Measurements from ENCODE around the gene MCM9.

- TF ChIP-seq, protein P1, sequence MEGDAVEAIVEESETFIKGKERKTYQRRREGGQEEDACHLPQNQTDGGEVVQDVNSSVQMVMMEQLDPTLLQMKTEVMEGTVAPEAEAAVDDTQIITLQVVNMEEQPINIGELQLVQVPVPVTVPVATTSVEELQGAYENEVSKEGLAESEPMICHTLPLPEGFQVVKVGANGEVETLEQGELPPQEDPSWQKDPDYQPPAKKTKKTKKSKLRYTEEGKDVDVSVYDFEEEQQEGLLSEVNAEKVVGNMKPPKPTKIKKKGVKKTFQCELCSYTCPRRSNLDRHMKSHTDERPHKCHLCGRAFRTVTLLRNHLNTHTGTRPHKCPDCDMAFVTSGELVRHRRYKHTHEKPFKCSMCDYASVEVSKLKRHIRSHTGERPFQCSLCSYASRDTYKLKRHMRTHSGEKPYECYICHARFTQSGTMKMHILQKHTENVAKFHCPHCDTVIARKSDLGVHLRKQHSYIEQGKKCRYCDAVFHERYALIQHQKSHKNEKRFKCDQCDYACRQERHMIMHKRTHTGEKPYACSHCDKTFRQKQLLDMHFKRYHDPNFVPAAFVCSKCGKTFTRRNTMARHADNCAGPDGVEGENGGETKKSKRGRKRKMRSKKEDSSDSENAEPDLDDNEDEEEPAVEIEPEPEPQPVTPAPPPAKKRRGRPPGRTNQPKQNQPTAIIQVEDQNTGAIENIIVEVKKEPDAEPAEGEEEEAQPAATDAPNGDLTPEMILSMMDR (IDR thresholded peaks at IDR 0.05; ENCODE audit: low read length), result no peak
- TF ChIP-seq EZH2 (IDR thresholded peaks at IDR 0.05; ENCODE audit: borderline replicate concordance, low read length), result no peak
Measured at GRCh38 chr6:118768904-118769325, 166.0 kb downstream of the MCM9 start.
